Measurements from ENCODE around the gene CNTN1.

The CNTN1 gene

DNA sequence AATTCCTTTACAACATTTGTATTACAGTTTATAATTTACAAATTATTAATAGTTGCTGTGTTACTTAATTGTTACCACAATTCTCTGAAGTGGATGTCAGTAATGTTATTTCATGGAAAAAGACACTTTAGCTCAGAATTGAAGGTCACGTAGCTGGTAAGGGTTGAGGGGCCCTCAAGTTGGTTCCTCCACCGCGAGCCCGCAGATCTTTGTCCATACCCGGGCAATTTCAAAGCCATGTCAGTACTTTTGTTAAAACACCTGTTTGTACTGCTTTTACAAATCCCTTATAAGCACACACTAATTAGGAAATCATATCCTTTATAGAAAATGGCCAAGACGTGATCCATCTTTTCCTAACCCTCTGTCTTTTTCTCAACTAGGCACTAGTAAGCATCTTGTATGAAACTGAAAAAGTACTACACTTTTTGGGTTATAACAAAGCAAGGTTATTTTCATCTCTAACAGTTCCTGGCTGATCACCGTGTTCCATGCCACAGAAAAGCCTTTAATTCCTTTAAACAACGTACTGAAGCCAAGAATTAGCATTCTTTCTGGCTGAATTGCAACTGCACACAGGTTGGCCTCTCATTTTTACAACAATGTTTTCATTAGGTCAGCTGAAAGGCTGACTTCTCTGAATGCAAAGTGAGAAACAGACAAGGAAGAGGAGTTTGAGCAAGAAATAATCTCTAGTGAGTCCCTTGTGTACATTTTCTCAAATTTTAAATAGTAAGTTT, 76.1 kb downstream of the CNTN1 start:
- DNase-seq (ENCODE audit: low read depth, low spot score) = no peak

DNA sequence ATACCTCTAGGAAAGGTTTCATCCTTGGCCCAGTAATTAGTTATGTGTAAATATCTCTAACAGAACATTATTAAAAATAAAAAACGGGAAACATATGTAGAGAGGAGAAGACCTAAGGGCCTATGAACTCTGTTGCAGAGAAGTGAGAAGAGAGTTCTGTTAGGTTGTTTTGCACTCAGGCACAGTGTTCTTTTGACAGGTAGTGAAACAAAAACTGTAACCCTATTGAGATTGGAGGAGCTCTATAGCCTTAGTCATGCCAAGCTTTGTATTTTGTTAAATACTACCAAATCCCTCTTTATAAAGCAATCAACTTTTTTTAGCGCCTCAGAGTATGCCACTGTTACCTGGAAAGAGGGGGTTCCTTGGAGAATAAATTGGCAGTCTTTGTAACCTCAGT, 77.6 kb downstream of the CNTN1 start:
- no peak for DNase-seq (ENCODE audit: low read depth, low spot score)

DNA sequence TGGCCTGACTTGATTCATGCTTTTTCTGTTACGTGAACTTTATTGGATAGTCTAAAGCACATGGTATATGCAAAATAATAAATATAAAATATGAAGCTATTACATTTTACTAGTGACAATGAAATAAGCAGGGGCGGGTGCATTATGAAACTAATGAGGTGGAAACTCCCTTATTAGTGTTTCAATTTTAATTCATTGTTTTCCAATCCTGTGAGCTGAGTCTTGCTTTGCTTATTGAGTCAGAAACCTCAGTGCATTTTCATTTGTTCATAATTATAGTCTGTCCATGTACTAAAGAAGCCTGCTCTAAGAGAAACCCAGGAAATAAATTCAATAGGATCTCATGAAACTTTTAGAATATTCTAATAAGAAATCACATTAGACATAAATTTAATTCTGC, 78.5 kb downstream of the CNTN1 start:
- no peak for DNase-seq (ENCODE audit: low read depth, low spot score)

DNA sequence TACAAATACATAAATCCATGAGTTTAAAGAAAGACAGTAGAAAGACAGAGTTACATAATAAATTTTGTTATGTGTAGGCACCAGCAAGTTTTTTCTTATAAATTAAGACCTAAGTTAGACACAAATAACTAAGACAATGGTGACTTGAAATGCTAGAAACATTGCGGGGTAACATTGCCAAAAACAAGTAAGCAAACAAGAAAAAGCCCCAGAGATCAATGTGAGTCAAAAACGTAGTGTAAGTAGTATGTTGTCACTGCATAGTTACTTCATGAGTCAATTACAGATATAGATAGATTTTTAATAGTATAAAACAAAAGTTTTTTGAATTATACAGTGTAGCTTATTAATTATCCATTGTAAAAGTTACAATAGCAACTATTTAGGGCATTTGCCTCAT, 83.4 kb downstream of the CNTN1 start:
- no peak for DNase-seq (ENCODE audit: low read depth, low spot score)

DNA sequence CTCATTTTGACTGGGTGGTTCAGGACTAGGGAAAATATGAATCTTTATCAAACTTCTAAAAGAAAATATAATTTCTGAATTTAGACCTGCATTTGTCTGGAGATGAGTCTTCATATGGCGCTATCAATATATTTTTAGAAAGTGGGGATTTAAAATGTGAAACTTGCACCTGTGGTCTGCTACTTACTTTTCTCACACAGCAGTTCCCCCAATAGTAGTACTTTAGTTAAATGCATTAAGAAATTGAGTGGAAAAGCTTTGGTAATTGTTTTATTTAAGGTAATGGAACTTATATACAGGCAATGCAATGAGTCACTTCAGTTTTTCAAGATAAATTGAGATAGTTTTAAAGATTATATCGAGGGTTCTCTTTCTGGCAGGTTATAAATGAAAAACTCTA, 91.9 kb downstream of the CNTN1 start:
- no peak for DNase-seq (ENCODE audit: low read depth, low spot score)

DNA sequence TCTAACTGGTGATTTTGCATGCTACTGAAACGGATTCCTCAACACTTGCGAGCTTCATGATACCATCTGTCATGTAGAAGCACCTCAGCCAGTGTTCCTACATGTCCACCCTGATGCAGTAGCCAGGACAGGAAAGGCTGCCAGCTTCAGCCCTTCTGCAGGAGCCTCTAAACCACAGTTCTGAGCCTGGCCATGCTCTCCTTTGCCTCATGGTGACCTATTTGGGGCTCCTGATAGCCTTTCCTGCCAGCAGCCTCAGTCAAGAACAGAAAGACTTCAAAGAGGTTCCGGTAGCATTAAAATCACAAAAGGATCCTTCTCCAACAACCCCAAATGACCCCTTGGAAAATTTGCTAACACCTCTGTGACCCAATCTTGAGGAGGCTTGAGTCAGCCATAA, 96.0 kb downstream of the CNTN1 start:
- DNase-seq (ENCODE audit: low read depth, low spot score) = no peak

DNA sequence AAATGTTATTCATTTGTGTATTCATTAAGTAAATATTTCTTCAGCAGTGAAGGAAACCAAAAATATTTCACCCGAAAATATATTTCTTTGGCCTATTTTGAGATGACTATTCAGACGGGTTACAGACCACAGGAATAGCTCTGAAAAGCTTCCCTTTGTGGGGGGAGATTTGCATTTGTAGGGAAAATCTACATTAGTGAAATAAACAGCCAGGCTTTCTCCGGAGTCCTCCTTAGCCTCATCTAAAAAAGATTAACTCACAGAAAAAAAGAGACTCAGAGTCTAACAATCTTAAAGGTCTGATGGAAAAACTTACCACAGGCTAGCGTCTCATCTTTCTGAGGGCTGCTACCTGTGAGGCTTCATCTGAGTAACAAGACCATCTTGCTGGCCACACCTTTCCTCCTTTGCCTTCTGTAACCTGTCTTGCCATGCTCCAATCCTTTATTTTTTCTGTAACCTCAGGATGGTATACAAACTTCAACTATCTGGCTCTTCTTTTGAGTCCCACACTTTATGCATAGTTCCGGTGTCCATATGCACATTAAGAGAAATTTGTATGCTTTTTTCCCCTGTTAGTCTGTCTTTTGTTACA, 100.7 kb downstream of the CNTN1 start:
- no peak for DNase-seq (ENCODE audit: low read depth, low spot score)

DNA sequence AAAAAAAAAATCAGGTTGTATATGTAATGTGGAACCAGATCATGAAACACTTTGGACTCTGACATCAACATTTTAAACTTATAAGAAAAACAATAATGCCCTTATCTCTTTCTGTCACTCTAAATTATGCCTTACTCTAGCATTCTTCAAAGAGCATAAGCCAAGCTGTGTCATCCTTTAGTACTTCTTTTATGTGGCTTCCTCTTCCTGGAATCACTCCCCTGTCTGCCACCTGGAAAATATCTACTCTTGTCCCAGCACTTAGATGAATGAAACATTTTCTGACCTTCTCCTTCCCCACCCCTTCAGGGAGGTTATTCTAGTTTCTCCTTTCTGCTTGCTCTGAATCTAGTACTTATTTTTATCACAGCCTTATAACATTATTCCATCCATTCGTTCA, 101.2 kb downstream of the CNTN1 start:
- DNase-seq (ENCODE audit: low read depth, low spot score) = no peak

DNA sequence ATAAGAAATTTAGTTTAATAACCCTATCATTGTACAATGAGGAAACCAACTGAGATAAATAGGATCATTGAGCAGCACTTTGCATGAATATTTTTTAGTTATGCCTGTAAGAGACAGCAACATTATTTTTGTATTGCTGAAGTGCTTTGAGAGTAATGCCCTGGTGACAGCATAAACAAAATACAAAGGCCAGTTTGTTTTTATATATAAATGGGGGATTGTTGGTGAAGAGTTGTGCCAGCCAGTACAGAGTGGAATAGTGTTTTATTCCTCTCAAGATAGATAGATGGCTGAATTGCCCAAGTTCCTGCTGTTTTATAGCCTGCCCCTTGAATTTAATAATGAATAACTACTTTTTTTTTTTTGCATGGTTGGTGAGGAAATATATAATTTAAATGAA, 101.8 kb downstream of the CNTN1 start:
- no peak for DNase-seq (ENCODE audit: low read depth, low spot score)

DNA sequence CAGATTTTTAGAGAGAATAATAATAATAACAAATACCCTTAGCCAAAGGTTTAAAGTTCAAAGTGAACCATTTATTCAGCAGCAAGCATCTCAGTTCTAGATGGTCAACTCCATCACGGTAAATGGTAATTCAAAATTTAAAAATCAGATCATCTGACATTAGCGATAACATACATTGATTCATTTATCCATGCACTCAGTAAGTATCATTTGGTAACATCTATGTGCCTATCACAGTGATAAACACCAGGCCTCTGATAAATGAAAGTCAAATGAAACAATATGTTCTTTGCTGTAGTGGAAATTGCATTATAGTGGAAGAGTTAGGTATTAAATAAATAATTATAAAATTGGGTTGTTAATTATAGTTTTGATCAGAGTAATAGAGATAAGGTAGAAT, 108.8 kb downstream of the CNTN1 start:
- DNase-seq (ENCODE audit: low read depth, low spot score) = no peak

DNA sequence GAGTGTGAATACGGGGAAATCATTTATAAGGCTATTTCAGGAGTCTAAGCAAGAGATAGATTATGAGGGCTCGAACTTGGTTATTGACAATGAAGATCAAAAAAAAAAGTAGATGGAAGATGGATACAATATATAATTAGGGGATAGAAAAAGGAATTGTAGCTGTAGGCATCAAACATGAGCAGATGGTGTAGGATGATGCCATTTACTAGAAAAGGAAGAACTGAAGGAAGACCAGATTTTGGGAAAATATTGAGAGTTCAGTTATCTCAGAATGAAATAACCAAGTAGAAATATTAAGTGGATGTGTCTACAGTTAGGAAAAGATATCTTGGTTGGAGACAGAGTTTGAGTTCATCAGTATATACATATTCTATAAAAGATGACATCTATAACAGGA, 109.6 kb downstream of the CNTN1 start:
- DNase-seq (ENCODE audit: low read depth, low spot score) = no peak

DNA sequence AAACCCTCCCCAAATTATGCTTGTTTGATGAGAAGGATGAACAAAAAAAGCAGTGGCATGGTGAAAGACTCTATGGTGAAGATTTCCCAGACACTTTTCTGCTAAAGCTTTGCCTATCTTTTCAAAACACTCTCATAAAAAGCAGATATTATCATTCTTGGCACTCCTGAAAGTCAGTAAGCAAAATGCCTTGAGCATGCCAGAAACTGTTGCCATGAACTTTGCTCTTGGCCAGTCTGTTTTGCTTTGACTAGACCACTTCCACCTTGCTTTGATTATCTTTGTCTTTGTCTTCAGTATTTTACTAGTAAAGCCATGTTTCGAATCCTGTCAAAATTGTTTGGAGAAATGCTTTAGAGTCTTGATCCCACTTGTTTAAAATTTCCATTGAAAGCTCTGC, 110.4 kb downstream of the CNTN1 start:
- DNase-seq (ENCODE audit: low read depth, low spot score) = no peak

DNA sequence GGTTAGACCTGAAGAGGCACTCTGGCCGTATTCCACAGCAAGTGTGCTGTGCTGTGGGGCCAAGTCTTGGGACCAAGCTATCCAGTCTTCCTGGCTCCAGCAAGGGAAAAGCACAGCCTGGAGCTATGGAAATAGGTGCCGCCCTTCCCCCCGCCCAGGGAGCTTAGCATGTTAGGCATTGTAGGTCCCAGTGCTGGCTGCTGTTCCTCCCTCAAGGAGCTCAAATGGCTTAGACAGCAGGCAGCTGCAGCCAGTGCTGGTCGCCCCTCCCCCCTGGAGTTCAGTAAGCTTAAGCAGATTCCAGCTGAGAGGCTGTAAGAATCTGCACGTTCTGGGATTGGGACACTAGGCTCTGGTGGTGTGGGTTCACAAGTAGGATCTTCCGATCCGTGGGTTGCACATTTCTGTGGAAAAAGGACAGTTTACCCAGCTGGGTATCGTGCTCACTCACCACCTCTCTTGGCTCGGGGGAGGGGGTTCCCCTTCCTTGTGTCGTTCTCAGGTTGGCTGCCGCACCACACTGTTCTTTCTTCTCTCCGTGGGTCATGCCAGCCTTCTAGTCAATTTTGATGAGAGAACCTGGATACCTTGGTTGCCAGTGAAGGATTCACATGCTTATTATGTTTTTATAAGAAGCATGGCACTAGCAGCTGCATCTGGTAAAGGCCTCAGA, 127.3 kb downstream of the CNTN1 start:
- DNase-seq (ENCODE audit: low read depth, low spot score) = no peak

DNA sequence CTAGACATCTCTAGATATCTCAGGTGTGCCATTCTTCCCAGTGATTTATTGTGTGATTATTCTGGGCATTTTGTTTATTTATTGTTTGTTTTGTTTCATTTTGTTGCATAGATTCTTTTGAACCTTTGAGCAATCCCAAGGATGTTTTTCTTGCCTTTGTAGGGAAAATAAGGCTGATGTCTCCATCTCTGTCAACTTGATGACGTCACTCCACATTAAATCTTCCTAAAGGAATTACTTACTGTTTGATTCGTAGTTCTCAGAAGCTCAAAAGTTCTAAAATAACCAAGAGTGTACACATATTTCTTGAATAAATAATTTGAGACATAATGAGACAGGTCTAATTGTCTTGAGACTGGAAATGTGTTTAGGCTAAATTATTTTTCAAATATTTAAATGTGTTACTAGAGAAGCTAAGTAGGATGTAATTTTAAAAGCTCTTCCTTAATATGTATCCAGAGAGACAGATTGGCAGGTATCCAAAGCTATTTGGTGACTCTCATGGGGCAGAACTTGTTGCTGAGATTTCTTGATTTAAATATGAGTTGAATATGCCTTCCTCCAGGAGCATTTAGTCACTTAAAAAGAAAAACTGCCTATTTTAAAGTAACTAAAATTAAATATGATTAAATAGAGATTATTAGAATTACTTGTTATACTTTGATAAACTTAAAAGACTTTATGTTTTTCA, 128.7 kb downstream of the CNTN1 start:
- DNase-seq (ENCODE audit: low read depth, low spot score) = no peak

DNA sequence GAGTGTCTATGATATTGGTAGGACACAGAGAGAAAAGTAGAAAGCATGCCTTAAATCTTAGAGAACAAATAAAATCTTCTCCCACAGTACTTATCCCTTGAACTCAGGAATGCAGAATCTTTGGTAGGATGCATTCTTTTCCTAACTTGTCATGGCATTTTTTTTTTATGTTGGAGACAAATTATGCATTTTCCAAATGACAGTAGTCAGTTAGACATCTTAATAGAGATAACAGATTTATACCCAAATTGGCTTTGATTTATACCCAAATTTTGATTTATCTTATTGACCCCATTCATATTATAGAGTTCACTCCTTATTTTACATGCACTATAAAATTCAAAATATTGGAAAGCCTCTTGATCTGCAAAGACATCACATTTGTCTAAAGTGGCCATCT, 132.9 kb downstream of the CNTN1 start:
- DNase-seq (ENCODE audit: low read depth, low spot score) = no peak

DNA sequence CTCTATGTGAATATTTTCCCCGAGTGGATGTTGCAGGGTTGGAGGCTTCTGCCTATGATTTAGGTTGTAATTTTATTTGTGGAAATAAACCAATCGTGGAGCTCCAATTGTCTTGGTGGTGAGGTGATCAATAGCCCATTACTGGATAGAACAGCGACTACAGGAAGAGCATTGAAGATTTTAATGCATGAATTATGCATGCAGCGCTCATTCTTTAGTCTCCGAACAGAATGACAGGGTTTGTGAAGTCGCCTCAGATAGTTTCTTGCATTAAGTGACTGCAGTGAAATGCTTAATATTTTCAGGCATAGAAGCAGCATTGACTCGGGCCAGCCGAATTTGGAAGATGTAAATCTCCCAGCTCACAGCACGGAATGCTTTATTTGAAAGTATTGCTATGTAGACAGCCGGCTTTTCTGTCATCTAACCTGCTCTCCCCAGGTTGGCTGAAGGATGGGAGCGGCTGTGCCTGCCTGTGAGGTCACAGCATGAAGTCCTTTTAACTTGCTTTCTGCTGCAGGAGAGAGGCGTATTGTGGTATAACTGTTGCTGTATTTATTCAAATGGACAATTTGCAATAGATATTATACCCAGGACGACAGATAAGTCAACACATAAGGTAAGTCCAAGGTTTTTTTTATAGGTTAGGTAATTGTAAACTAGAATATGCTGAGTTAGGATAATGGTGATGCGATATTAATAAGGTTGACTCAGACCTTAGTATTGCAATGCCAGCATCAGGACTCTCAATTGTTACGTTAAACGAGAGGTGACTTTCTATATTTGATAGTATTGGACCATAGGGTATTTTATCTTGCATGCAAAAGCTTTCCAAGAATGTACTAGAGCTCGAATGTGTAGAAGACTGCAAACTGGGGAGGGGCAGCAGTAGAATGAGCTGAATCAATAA, 135.7 kb downstream of the CNTN1 start:
- no peak for DNase-seq (ENCODE audit: low read depth, low spot score)

DNA sequence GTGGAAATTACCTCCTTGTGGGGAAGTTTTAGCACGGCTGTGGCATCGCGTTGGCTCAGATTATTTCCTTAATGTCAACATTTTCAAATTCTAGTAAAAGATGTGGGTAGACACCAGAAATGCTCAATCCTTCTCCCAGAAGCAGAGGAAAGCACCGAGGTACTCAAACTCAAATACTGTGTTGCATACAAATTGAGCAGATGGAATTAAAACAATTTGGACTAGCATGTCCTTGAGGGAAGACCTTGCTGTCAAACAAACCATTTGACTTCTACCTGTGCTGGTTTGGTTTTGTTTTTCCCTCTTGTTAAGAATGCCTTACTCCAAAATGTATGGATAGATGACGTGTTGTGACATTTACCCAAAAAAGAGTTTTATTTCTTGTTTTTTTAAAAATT, 136.4 kb downstream of the CNTN1 start:
- DNase-seq (ENCODE audit: low read depth, low spot score) = no peak

DNA sequence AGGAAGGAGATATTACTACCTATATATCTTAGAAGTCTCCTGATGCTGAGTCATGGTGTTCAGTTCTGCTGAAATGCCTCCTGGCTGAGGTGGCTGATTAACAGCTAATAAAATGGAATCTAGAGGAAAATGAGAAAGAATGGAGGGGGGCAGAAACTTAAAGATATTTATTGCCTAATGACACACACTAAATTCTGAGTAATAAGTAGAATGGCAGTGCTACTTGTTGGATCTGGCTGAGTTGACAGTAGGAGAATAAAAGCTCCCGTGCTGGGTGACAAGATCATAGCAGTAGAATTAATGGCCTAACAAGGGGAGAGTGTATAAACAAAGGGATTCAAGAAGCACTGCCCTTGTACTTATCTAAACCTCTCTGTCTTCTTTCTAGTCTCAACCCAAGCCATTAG, 137.5 kb downstream of the CNTN1 start:
- DNase-seq (ENCODE audit: low read depth, low spot score) = no peak

DNA sequence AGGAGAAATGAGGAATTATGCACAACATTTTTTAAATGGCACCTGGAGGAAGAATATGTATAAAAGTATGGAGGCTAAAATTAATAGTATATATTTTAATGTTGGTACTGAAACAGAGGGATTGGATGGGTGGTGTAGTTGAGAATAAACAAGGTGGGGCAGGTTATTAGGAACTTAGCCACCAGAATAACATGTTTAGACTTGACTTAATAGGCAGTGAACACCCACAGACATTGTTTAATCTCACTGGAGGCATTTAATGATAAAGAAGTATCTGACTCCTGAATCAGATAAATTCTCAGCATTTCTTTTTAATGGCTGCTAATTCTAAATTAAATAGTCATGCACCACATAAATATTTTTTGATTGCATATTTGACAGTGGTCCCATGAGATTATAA, 139.7 kb downstream of the CNTN1 start:
- DNase-seq (ENCODE audit: low read depth, low spot score) = no peak

DNA sequence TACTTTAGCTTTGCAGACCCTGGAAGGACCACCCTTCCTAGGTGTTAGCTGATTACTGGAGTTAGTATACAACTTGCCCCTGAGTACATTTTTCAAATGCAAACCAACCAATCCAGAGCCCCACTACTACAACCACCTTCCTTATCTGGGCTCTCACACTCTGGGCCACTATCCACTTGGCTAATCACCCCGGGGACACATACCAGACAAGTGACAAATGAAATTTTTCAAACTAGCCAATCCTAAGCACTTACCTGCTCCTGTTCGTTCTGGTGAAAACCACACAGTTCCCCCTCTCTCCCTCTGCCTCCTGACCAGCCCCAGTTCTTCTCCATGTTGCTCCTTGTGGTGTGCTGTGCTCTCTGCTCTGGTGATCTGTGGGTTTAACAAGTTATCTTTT, 140.4 kb downstream of the CNTN1 start:
- DNase-seq (ENCODE audit: low read depth, low spot score) = no peak

DNA sequence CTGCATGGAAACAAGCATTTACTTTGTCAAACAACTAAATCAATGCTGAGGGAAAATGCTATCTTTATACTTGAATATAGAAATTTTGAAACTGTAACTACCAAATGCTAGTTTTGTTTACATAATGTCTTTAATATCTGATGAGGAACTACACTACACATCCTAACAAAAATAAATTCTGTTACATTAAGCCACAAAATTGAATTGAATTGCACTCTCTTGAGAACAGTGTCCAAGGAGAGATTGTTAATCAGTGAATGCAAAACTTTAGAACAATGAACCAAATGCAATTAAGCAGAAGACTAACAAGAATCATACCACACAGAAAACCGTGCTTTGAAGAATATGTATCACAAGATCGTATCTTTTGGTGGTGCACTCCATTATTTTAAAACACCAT, 141.6 kb downstream of the CNTN1 start:
- no peak for DNase-seq (ENCODE audit: low read depth, low spot score)

DNA sequence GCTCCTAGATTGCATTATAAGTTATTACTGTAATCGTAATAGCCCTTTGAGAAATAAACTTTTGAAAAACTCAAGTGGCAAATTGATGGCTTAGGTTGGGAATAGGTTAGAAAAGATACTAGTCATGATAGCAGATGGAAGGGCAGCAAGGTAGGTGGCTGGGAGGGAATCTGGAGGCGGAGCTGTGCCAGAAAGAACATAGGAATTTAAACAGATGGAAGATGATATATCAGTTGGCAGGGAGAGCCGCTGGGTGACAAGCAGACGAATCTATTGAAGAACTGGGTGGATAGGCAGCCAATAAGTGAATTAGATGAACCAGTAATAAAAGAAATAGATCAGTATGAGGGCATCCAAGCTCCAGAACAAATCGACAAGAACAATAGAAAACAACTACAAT, 142.1 kb downstream of the CNTN1 start:
- DNase-seq (ENCODE audit: low read depth, low spot score) = no peak

Measured in activated CD4-positive, CD25-positive, alpha-beta regulatory T cell treated with anti-CD3 and anti-CD28 coated beads, Interleukin-2, amount 50 U/mL, for 16 hours (primary cell).